SIG-M5 (cell line): Measurements from ENCODE around the gene NHSL1.
A peak's percentile ranks its signal among the peaks of the same experiment; 100 is the strongest.

Experiments used
- DNase-seq: peaks from one replicate; lab custom pipeline; 2025; lab: John Stamatoyannopoulos, UW

The NHSL1 gene

GRCh38 chr6:138461647-138462046 is 37.6 kb downstream of the NHSL1 start:
- no peak for DNase-seq

DNA sequence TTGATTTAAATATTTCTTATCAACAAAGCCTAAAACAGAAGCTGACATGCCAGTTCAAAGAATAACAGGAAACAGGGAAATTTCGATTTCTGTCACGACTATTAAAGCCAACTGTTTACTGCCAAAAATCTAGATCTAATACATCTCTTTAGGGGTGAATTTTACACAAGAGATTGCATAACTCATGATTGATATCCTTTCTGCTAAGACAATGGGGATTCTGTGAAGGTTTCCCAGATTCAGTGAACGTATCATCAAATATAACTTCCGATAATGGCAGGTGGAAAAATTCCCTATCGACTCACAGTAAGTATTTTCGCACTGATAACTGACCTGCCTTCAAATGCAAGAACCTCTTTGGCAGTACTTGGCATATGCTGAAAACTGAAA is 42.9 kb downstream of the NHSL1 start:
- DNase-seq: no peak

DNA sequence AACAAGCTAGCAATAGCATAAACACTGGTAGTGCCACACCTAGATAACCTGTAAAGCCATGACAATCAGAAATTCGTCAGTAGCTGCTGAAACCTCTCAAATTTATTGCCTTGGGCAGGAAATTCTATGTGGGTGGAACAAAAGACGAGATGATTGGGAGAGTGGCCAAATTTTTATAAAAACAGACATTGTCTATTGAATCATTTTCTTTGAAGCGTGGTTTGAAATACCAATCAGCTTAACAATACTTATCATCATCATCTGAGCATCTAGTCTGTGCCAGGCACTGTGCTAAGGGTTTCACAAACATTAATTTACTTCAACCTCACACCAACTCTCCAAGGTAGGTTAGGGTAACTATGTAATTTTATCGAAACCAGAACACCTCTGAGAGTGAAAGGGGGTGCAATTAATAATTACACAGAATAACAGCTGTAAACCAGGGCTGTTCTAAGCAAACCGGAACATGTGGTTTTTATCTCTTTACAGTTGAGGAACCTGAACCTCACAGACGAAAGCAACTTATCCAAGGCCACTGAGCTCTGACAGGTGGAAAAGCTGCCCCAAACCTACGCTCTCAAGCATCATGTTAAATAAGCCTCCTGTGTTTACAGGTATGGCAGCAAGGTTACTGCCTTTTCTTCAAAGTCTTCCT is 43.4 kb downstream of the NHSL1 start:
- no peak for DNase-seq

GRCh38 chr6:138454981-138455706 is 44.1 kb downstream of the NHSL1 start:
- DNase-seq: no peak

DNA sequence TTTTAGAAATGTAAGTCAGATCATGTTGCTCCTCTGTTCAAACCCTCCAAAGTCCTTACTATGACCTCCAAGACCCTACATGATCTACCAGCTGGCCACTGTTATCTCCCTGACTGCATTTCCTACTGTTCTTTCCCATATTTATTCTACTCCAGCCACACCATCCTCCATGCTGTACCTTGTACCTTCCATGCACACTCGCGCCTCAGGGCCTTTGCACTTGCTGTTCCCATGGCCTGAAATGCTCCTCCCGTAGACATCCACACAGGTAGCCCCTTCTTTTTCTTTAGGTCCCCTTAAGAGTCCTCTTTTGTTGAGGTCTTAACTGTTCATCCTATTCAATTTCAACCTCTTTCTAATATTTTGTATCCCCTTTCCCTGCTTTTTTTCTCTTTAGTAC is 48.3 kb downstream of the NHSL1 start:
- no peak for DNase-seq

DNA sequence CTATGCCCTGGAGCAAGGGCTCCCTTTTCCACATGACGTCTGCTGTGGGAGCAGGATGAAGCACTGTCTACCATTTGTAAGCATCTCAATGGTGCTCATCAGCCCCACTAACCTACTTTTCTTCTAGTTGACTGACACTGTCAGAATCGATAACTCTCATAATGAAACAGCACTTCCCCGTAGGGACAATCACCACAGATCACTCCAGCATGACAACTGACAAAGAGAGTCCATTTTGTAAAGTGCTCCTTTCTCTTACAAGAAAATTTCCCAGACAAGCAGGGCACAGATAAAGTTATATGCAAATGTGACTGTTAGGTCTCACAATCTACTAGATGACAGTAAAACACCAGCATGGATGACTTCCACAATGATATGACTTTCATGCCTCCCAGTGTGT is 48.8 kb downstream of the NHSL1 start:
- no peak for DNase-seq

GRCh38 chr6:138446821-138447220 is 52.5 kb downstream of the NHSL1 start:
- DNase-seq: no peak

DNA sequence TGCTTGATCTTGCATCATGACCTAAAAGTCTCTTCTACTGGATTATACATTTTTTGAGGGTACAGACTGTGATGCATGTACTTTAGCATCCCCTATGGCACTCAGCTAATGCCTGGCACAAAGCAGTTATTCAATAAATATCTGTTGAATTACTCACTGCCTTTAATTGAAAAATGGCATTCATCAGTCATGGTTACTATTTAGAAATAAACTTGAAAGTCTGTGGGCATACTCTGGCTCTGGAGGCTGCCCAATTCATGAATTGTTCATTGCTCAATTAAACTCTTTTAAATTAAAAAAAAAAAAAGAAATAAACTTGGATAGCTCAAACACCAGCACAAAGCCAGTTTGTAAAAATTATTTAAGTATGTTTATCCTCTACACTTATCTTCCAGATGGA is 55.3 kb downstream of the NHSL1 start:
- no peak for DNase-seq

GRCh38 chr6:138442663-138443062 is 56.6 kb downstream of the NHSL1 start:
- DNase-seq: no peak

- DNase-seq: no peak
Measured at GRCh38 chr6:138441965-138442364, 57.3 kb downstream of the NHSL1 start.

GRCh38 chr6:138440758-138441357 is 58.4 kb downstream of the NHSL1 start:
- peak; percentile 21 for DNase-seq

DNA sequence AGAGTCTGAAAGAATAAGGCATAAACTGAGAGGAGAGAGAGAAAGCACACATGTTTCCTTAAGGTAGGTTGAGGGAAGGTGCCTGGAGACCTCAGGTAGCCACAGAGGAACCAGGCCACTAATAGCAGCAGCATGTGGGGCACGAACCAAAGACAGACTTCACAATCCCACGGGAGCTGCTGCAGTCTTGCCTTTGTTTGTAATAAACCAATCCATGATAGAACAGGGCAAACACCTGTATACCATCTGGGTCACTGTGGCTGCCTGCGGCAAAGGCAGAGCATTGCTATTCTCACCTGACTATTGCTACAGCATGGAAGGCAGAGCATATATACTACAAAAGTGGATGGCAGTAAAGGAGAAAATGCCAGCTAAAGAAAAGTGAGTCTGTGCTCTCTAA is 59.0 kb downstream of the NHSL1 start:
- DNase-seq: no peak

DNA sequence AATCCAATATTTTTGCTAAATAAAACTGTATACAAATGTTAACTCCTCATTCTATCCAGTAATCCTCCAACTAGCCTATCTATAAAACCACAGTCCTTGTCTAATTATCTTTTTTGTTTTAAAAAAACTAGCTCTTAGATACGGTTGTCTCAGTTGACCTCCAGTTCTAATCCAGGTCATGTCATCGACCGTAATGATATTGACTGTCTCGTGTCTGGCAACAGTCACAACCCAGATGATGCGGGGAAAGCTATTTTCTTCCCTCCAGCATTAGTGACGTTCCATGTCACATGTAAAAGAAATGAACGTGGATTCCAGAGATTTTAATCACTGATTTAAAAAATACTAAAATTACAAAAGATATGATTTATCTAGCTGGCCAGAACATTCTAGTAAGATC is 59.7 kb downstream of the NHSL1 start:
- DNase-seq: no peak

- no peak for DNase-seq
Measured at GRCh38 chr6:138434925-138435324, 64.4 kb downstream of the NHSL1 start.

DNA sequence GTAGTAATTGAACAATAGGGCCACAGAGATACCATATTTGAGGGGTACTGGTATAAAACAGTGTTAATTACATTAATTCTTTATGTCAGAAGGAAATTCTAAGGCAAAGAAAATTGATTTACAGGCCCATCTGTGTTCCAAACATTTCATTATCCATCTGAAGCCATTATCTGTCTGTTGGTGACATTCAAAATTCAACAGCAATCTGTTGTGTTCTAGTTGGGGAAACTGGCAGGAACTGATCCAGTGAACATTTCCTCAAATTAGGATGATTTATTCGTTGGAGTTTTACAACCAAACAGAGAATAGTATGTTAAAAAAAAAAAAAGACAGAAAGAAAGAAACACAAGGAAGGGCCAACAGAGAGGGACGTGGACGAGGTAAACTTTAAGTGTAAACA is 65.2 kb downstream of the NHSL1 start:
- no peak for DNase-seq

GRCh38 chr6:138432063-138432356 is 67.3 kb downstream of the NHSL1 start:
- DNase-seq: no peak

DNA sequence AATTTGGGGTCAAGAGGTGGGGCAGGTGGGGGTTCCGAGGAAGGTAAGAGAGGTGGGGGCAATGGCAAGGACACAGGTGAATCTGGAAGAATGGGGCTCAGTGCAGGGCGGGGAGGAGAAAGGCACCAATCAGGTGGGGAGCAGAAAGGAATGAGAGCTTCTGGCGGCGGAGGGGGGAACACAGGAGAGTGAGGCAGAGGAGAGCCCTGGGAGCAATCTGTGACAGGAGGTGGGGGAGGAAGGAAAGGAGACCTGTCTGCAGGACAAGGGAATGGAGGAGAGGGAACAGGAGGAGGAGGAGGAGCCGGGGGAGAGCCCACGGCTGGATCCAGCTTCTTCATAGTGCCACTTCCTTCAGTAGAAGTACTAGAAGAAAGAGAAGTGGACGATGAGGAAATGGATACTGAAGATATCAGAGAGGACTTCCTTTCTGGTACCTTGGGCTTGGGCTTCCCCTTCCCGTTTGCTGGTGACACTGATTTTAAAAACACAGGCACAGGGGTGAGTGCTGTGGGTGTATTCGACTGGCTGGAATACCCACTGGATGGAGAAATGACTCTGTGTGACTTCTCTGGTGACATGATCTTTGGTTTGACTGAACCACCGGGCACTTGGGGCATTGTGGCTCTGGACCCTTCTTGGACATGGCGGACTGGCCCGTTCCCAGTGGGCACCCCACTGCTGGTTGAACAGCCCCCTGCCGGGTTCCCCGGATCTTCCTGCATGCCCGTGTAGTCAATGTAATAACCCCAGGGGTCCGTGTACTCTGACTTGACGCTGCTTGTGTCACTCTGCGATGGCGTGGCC is 67.8 kb downstream of the NHSL1 start:
- no peak for DNase-seq

- DNase-seq: no peak
Measured at GRCh38 chr6:138430361-138431145, 68.7 kb downstream of the NHSL1 start.

- DNase-seq: no peak
Measured at GRCh38 chr6:138429761-138430160, 69.5 kb downstream of the NHSL1 start.

- DNase-seq: no peak
Measured at GRCh38 chr6:138428944-138429598, 70.2 kb downstream of the NHSL1 start.

DNA sequence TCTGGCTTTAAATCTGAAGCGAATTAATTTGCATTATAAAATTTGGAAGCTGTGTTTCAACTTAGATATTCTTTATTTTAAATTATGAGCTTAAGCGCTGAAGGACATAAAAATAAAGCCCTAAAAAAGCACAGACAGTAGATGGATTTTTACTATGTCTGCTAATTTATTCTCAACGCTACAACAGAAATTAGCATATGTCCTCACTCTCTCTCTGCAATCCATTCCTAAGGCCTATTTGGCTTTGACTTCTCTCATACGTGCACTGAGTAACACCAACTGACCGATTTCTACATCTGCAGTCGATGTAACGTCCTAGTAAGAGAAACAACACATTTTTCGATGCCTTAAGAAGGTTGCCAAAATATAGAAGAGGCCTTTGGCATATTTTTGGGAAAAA is 71.6 kb downstream of the NHSL1 start:
- DNase-seq: no peak
